Stimulated activated naive B cell treated with anti-CD40 and anti-IgM and Interleukin-4, amounts not matched to agents 10 μg/mL and 1 μg/mL and 100 μg/mL, for 72 hours (primary cell): ENCODE measurements around the gene TSGA10.
A peak's percentile ranks its signal among the peaks of the same experiment; 100 is the strongest.
"Not testable (repeated sequence)": the region's sequence is repeated elsewhere in the genome, so short reads cannot be mapped to it uniquely, and the experiment has no call there.

Experiments
- ATAC-seq, 2 donors: fragments of 150-1000 bp; cut with Tn5 transposase; replicated peaks; 2 replicates each; pipeline ENCODE4 v1.10.0; 2021; ENCODE audit warnings: moderate library complexity in 1 of 2
- DNase-seq: peaks from one replicate; pipeline ENCODE4 v3.0.0; 2021
- H3K27ac Mint-ChIP-seq: one replicate; pipeline ENCODE4 v1.8.0; 2022; ENCODE audit warnings: mild to moderate bottlenecking, mixed read lengths
- H3K27me3 Mint-ChIP-seq, 2 donors: one replicate each; pipeline ENCODE4 v1.8.0; 2022; ENCODE audit warnings: mixed read lengths in 2 of 2
- H3K36me3 Mint-ChIP-seq, 2 donors: one replicate each; pipeline ENCODE4 v1.8.0; 2022; ENCODE audit warnings: mixed read lengths in 2 of 2, mild to moderate bottlenecking in 1 of 2
- H3K4me1 Mint-ChIP-seq, 2 donors: one replicate each; pipeline ENCODE4 v1.8.0; 2022; ENCODE audit warnings: mixed read lengths in 2 of 2, mild to moderate bottlenecking in 1 of 2
- H3K4me3 Mint-ChIP-seq, 2 donors: one replicate each; pipeline ENCODE4 v1.8.0; 2022; ENCODE audit warnings: mild to moderate bottlenecking in 2 of 2, mixed read lengths in 2 of 2, moderate library complexity in 1 of 2
- H3K9me3 Mint-ChIP-seq, 2 donors: one replicate each; pipeline ENCODE4 v1.8.0; 2022; ENCODE audit warnings: mixed read lengths in 2 of 2, mild to moderate bottlenecking in 1 of 2

Gene TSGA10

GRCh38 chr2:99081891-99082290 lies 72.9 kb downstream of the TSGA10 start:
- H3K4me3 Mint-ChIP-seq = no peak overlapping the region
- no peaks in the 10 kb centered on the region for H3K36me3 Mint-ChIP-seq
- H3K27me3 Mint-ChIP-seq = peaks cover 0 to 5% of the 10 kb centered on the region in 2 donors
- ATAC-seq = no peak
- no peaks in the 10 kb centered on the region for H3K4me1 Mint-ChIP-seq
- H3K27ac Mint-ChIP-seq = no peak overlapping the region
- no peak for DNase-seq
- H3K9me3 Mint-ChIP-seq = no peaks in the 10 kb centered on the region

- DNase-seq = no peak
- H3K27ac Mint-ChIP-seq = no peak overlapping the region
- no peak for ATAC-seq
- H3K27me3 Mint-ChIP-seq = peaks cover 0 to 5% of the 10 kb centered on the region in 2 donors
- H3K4me3 Mint-ChIP-seq = no peak overlapping the region
- H3K9me3 Mint-ChIP-seq = no peaks in the 10 kb centered on the region
- H3K4me1 Mint-ChIP-seq = no peaks in the 10 kb centered on the region
- H3K36me3 Mint-ChIP-seq = no peaks in the 10 kb centered on the region
Observed at GRCh38 chr2:99079226-99079625, 75.5 kb downstream of the TSGA10 start.

- Mint-ChIP-seq H3K27me3 (no peaks in the 10 kb centered on the region), H3K27ac (no peak overlapping the region), H3K36me3 (no peaks in the 10 kb centered on the region)
Observed at GRCh38 chr2:99072551-99072950, 82.2 kb downstream of the TSGA10 start.

GRCh38 chr2:99067871-99068625 lies 86.7 kb downstream of the TSGA10 start:
- DNase-seq (no peak), ATAC-seq (no peak)
- Mint-ChIP-seq H3K27me3 (no peaks in the 10 kb centered on the region), H3K4me3 (no peak overlapping the region), H3K4me1 (no peaks in the 10 kb centered on the region), H3K9me3 (no peaks in the 10 kb centered on the region), H3K27ac (no peak overlapping the region), H3K36me3 (no peaks in the 10 kb centered on the region)

More at GRCh38 chr2:99072551-99072950, 82.2 kb downstream of the TSGA10 start:
- H3K9me3 Mint-ChIP-seq = no peaks in the 10 kb centered on the region
- ATAC-seq = no peak
- no peak overlapping the region for H3K4me3 Mint-ChIP-seq
- no peak for DNase-seq
- H3K4me1 Mint-ChIP-seq = no peaks in the 10 kb centered on the region

- DNase-seq (peak; percentile 11), ATAC-seq (peak; percentile 97 to 98)
- H3K4me3 Mint-ChIP-seq = no peak overlapping the region
- no peaks in the 10 kb centered on the region for H3K27me3 Mint-ChIP-seq
- no peak overlapping the region for H3K27ac Mint-ChIP-seq
- H3K36me3 Mint-ChIP-seq = no peaks in the 10 kb centered on the region
- no peaks in the 10 kb centered on the region for H3K4me1 Mint-ChIP-seq
- no peaks in the 10 kb centered on the region for H3K9me3 Mint-ChIP-seq
Observed at GRCh38 chr2:99066075-99066958, 88.4 kb downstream of the TSGA10 start.

GRCh38 chr2:99049187-99049586 lies 105.6 kb downstream of the TSGA10 start:
- DNase-seq, ATAC-seq, H3K4me3 Mint-ChIP-seq, H3K27ac Mint-ChIP-seq, H3K4me1 Mint-ChIP-seq: not testable (repeated sequence)
- Mint-ChIP-seq H3K36me3 (peaks cover 19 to 43% of the 10 kb centered on the region in 2 donors), H3K27me3 (peaks cover 5 to 13% of the 10 kb centered on the region in 2 donors), H3K9me3 (peaks cover 11 to 17% of the 10 kb centered on the region in 2 donors)

GRCh38 chr2:99040736-99041300 lies 113.9 kb downstream of the TSGA10 start:
- not testable (repeated sequence) for ATAC-seq, H3K27me3 Mint-ChIP-seq, DNase-seq, H3K4me3 Mint-ChIP-seq
- peaks cover 12 to 16% of the 10 kb centered on the region in 2 donors for H3K4me1 Mint-ChIP-seq
- H3K27ac Mint-ChIP-seq = peak overlapping the region; percentile 68
- peaks cover 16 to 21% of the 10 kb centered on the region in 2 donors for H3K9me3 Mint-ChIP-seq
- peaks cover 34 to 47% of the 10 kb centered on the region in 2 donors for H3K36me3 Mint-ChIP-seq

- Mint-ChIP-seq H3K4me1 (peaks cover 8 to 12% of the 10 kb centered on the region in 2 donors), H3K27me3 (no peaks in the 10 kb centered on the region), H3K4me3 (no peak overlapping the region), H3K36me3 (peaks cover 18 to 25% of the 10 kb centered on the region in 2 donors), H3K27ac (no peak overlapping the region), H3K9me3 (peaks cover 8 to 11% of the 10 kb centered on the region in 2 donors)
- ATAC-seq (no peak), DNase-seq (no peak)
Observed at GRCh38 chr2:99035920-99036319, 118.8 kb downstream of the TSGA10 start.

- ATAC-seq (no peak), DNase-seq (no peak)
- Mint-ChIP-seq H3K4me1 (no peaks in the 10 kb centered on the region), H3K27me3 (no peaks in the 10 kb centered on the region), H3K4me3 (no peak overlapping the region), H3K36me3 (peaks cover 10 to 12% of the 10 kb centered on the region in 2 donors), H3K27ac (no peak overlapping the region), H3K9me3 (no peaks in the 10 kb centered on the region)
Observed at GRCh38 chr2:99032786-99033185, 122.0 kb downstream of the TSGA10 start.

- Mint-ChIP-seq H3K4me3 (no peak overlapping the region), H3K27ac (no peak overlapping the region), H3K36me3 (peaks cover 12 to 16% of the 10 kb centered on the region in 2 donors), H3K27me3 (no peaks in the 10 kb centered on the region), H3K4me1 (no peaks in the 10 kb centered on the region), H3K9me3 (no peaks in the 10 kb centered on the region)
- ATAC-seq (no peak), DNase-seq (no peak)
Observed at GRCh38 chr2:99032001-99032400, 122.7 kb downstream of the TSGA10 start.

GRCh38 chr2:99031481-99031880 lies 123.3 kb downstream of the TSGA10 start:
- H3K27ac Mint-ChIP-seq = no peak overlapping the region

GRCh38 chr2:99028558-99028957 lies 126.2 kb downstream of the TSGA10 start:
- H3K36me3 Mint-ChIP-seq = peaks cover 14 to 18% of the 10 kb centered on the region in 2 donors
- DNase-seq (no peak), ATAC-seq (no peak)
- no peak overlapping the region for H3K27ac Mint-ChIP-seq
- H3K4me3 Mint-ChIP-seq = no peak overlapping the region
- H3K27me3 Mint-ChIP-seq = no peaks in the 10 kb centered on the region
- H3K4me1 Mint-ChIP-seq = no peaks in the 10 kb centered on the region
- peaks cover 4 to 10% of the 10 kb centered on the region in 2 donors for H3K9me3 Mint-ChIP-seq

More at GRCh38 chr2:99031481-99031880, 123.3 kb downstream of the TSGA10 start:
- Mint-ChIP-seq H3K4me3 (no peak overlapping the region), H3K9me3 (no peaks in the 10 kb centered on the region), H3K36me3 (peaks cover 12 to 18% of the 10 kb centered on the region in 2 donors), H3K4me1 (no peaks in the 10 kb centered on the region), H3K27me3 (no peaks in the 10 kb centered on the region)
- no peak for ATAC-seq
- no peak for DNase-seq

GRCh38 chr2:99027856-99028255 lies 126.9 kb downstream of the TSGA10 start:
- DNase-seq (no peak), ATAC-seq (no peak)
- no peaks in the 10 kb centered on the region for H3K27me3 Mint-ChIP-seq
- H3K4me3 Mint-ChIP-seq = no peak overlapping the region
- no peak overlapping the region for H3K27ac Mint-ChIP-seq
- H3K36me3 Mint-ChIP-seq = peaks cover 9 to 14% of the 10 kb centered on the region in 2 donors
- no peaks in the 10 kb centered on the region for H3K4me1 Mint-ChIP-seq
- peaks cover 4 to 10% of the 10 kb centered on the region in 2 donors for H3K9me3 Mint-ChIP-seq

- no peaks in the 10 kb centered on the region for H3K4me1 Mint-ChIP-seq
- H3K4me3 Mint-ChIP-seq = no peak overlapping the region
- peaks cover 22 to 23% of the 10 kb centered on the region in 2 donors for H3K9me3 Mint-ChIP-seq
- H3K27ac Mint-ChIP-seq = no peak overlapping the region
- ATAC-seq = no peak
- peaks cover 25 to 53% of the 10 kb centered on the region in 2 donors for H3K36me3 Mint-ChIP-seq
- H3K27me3 Mint-ChIP-seq = peaks cover 0 to 34% of the 10 kb centered on the region in 2 donors
- DNase-seq = no peak
Observed at GRCh38 chr2:99000708-99001107, 154.0 kb downstream of the TSGA10 start.
